OCI-LY3 (cell line): ENCODE measurements around the gene RNGTT.

Experiments
- H2AFZ ChIP-seq: fragments of 200-600, 300-600 bp; shearing (Covaris generic); 2 replicates; pipeline ENCODE4 v1.6.0; 2014; ENCODE audit warnings: antibody characterized with exemption, low read depth, low read length
- H3K27ac ChIP-seq: fragments of 200-600, 300-600 bp; sonication (generic); 2 replicates; pipeline ENCODE4 v1.5.1; 2014; ENCODE audit warnings: mild to moderate bottlenecking, low read length, moderate library complexity, mixed read lengths
- H3K27me3 ChIP-seq: fragments of 200-600, 300-600 bp; sonication (generic); 2 replicates; pipeline ENCODE4 v1.6.1; 2014; ENCODE audit warnings: low read depth, low read length, mixed read lengths
- H3K36me3 ChIP-seq: fragments of 200-600, 300-600 bp; sonication (generic); replicated peaks from 2 replicates; pipeline ENCODE3; 2014; ENCODE audit warnings: low read depth, low read length, mixed read lengths
- H3K4me1 ChIP-seq: fragments of 300-600, 200-600 bp; sonication (generic); 2 replicates; pipeline ENCODE4 v1.6.1; 2014; ENCODE audit warnings: low read length, mixed read lengths
- H3K4me2 ChIP-seq: fragments of 200-600, 300-600 bp; sonication (generic); 2 replicates; pipeline ENCODE4 v1.6.1; 2014; ENCODE audit warnings: low read length, mixed read lengths
- H3K4me3 ChIP-seq: fragments of 300-600, 200-600 bp; sonication (generic); 2 replicates; pipeline ENCODE4 v1.5.1; 2014; ENCODE audit warnings: antibody characterized with exemption, mild to moderate bottlenecking, low read length, moderate library complexity
- H3K79me2 ChIP-seq: fragments of 300-600, 200-600 bp; shearing (Covaris generic); 2 replicates; pipeline ENCODE4 v1.6.1; 2014; ENCODE audit warnings: mild to moderate bottlenecking, low read length, mixed read lengths
- H3K9ac ChIP-seq: fragments of 300-600, 200-600 bp; shearing (Covaris generic); 2 replicates; pipeline ENCODE4 v1.6.0; 2014; ENCODE audit warnings: mild to moderate bottlenecking, low read length, moderate library complexity
- H3K9me3 ChIP-seq: fragments of 200-600, 300-600 bp; shearing (Covaris generic); 2 replicates; pipeline ENCODE4 v1.6.1; 2014; ENCODE audit warnings: low read length, mixed read lengths; ENCODE audit not compliant: insufficient read depth
- H4K20me1 ChIP-seq: fragments of 200-600, 300-600 bp; sonication (generic); 2 replicates; pipeline ENCODE4 v1.6.1; 2016; ENCODE audit warnings: low read length, mixed read lengths; ENCODE audit not compliant: insufficient read depth
- EZH2phosphoT487 ChIP-seq: fragments of 200-600 bp; shearing (Covaris generic); IDR thresholded peaks from 2 replicates; pipeline ENCODE4 v1.6.1; 2018; ENCODE audit warnings: antibody characterized with exemption, mixed run types, low read depth
- TF ChIP-seq, protein P1 (sequence below): fragments of 200-600, 300-600 bp; sonication (generic); IDR thresholded peaks from 2 replicates; pipeline ENCODE4 v1.5.1; 2014; ENCODE audit warnings: antibody characterized with exemption, low read length, low read depth

Gene RNGTT

DNA sequence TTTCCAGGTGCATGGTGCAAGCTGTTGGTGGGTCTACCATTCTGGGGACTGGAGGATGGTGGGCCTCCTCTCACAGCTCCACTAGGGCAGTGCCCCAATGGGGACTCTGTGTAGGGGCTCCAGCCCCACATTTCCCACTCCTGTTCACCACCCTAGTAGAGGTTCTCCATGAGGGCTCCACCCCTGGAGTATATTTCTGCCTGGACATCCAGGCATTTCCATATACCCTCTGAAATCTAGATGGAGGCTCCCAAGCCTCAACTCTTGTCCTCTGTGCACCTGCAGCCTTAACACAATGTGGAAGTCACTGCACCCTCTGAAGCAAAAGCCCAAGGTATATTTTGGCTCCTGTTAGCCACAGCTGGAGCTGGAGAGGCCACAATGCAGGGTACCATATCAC is 393.5 kb downstream of the RNGTT start:
- H4K20me1 ChIP-seq, result no peaks in the 10 kb centered on the region
- H3K79me2 ChIP-seq, result no peaks in the 10 kb centered on the region
- H3K4me2 ChIP-seq, result no peak overlapping the region
- no peak overlapping the region for H2AFZ ChIP-seq
- H3K27me3 ChIP-seq, result no peaks in the 10 kb centered on the region
- TF ChIP-seq EZH2phosphoT487, result no peak
- TF ChIP-seq, protein P1, sequence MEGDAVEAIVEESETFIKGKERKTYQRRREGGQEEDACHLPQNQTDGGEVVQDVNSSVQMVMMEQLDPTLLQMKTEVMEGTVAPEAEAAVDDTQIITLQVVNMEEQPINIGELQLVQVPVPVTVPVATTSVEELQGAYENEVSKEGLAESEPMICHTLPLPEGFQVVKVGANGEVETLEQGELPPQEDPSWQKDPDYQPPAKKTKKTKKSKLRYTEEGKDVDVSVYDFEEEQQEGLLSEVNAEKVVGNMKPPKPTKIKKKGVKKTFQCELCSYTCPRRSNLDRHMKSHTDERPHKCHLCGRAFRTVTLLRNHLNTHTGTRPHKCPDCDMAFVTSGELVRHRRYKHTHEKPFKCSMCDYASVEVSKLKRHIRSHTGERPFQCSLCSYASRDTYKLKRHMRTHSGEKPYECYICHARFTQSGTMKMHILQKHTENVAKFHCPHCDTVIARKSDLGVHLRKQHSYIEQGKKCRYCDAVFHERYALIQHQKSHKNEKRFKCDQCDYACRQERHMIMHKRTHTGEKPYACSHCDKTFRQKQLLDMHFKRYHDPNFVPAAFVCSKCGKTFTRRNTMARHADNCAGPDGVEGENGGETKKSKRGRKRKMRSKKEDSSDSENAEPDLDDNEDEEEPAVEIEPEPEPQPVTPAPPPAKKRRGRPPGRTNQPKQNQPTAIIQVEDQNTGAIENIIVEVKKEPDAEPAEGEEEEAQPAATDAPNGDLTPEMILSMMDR, result no peak
- no peak overlapping the region for H3K9ac ChIP-seq
- H3K9me3 ChIP-seq, result no peaks in the 10 kb centered on the region
- no peaks in the 10 kb centered on the region for H3K36me3 ChIP-seq
- H3K27ac ChIP-seq, result no peak overlapping the region
- H3K4me1 ChIP-seq, result no peaks in the 10 kb centered on the region
- no peak overlapping the region for H3K4me3 ChIP-seq

DNA sequence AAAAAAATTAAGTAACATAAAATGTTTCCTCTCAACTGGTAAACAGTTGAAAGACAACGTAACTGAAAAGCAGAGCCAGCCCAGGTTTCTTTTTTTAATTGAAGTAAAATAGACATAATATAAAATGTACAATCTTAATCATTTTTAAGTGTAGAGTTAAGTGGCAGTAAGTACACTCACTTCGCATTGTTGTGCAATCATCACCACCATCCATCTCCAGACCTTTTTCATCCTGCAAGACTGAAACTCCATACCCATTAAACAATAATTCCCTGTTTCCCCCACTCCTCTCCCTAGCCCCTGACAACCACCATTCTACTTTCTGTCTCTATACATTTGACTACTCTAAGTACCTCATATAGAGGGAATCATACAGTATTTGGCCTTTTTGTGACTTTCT is 395.7 kb downstream of the RNGTT start:
- Histone ChIP-seq H3K4me2 (no peak overlapping the region), H2AFZ (no peak overlapping the region)
- TF ChIP-seq, protein P1, result no peak
- no peak for TF ChIP-seq EZH2phosphoT487

DNA sequence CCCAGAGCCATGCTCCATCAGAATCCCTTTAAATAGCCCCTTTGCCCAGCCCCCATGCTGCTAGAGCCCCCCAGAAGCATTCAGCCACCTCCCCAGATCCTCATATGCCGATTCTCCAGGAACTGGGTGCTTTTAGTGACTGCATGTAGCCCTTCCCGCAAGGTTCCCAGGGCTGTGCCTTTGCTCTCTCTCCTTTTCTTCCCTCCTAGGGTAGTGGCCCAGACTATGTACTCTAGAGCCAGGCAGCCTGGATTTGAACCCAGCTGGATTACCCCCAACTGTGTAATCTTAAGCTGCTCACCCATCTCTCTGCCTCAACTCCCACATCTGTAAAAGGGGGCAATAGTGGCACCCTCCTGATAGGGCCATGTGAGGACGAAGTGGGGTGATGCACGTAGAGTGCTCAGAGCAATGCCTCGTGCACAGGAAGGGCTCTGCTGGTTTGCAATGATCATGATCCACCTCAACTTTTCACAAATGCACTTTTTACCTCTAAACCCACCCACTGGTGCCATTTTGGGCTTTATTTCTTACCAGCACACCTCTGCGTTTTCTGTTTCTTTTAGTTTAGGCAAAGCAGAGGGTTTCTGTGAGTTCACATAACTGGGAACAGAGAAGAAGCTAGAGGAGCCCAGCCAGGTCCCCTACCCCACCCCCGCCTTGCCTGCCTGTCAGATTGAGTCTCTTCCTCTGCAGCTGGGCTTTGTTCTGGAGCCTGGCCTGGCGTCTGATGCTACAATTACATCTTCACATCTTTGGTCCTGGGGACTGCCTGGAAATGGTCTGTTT is 396.5 kb downstream of the RNGTT start:
- H3K4me3 ChIP-seq, result no peak overlapping the region
- no peaks in the 10 kb centered on the region for H3K27me3 ChIP-seq
- no peak overlapping the region for H3K9ac ChIP-seq
- H2AFZ ChIP-seq, result no peak overlapping the region
- H3K27ac ChIP-seq, result no peak overlapping the region
- no peaks in the 10 kb centered on the region for H3K4me1 ChIP-seq
- no peaks in the 10 kb centered on the region for H3K79me2 ChIP-seq
- no peaks in the 10 kb centered on the region for H3K9me3 ChIP-seq
- no peak overlapping the region for H3K4me2 ChIP-seq
- no peaks in the 10 kb centered on the region for H3K36me3 ChIP-seq
- H4K20me1 ChIP-seq, result no peaks in the 10 kb centered on the region
- TF ChIP-seq EZH2phosphoT487, result no peak
- TF ChIP-seq, protein P1, result no peak

More for the DNA sequence above, 395.7 kb downstream of the RNGTT start:
- Histone ChIP-seq H3K27me3 (no peaks in the 10 kb centered on the region), H3K79me2 (no peaks in the 10 kb centered on the region), H3K4me1 (no peaks in the 10 kb centered on the region), H3K9me3 (no peaks in the 10 kb centered on the region), H4K20me1 (no peaks in the 10 kb centered on the region), H3K4me3 (no peak overlapping the region), H3K36me3 (no peaks in the 10 kb centered on the region), H3K9ac (no peak overlapping the region), H3K27ac (no peak overlapping the region)

DNA sequence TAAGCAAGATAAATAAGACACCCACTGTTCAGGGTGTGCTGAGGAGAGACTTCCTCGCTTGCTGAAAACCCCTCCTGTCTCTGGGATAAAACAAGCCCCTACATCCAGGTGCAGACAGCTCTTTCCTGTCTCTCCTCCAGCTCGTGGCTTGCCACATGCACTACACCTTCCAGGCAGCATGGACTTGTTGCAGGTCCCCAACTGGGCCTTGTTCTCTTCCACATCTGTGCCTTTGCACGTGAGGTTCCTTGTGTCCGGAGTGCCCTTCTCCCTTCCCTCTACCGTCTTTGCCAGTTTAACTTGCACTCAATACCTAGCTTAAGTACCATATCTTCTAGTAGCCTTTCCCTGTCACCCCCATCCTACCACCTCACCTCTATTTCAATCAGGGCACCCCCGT is 397.6 kb downstream of the RNGTT start:
- H3K4me2 ChIP-seq, result no peak overlapping the region
- H3K36me3 ChIP-seq, result no peaks in the 10 kb centered on the region
- TF ChIP-seq, protein P1, result no peak
- no peak for TF ChIP-seq EZH2phosphoT487
- no peaks in the 10 kb centered on the region for H4K20me1 ChIP-seq
- H3K4me3 ChIP-seq, result no peak overlapping the region
- no peaks in the 10 kb centered on the region for H3K9me3 ChIP-seq
- no peak overlapping the region for H2AFZ ChIP-seq
- no peaks in the 10 kb centered on the region for H3K79me2 ChIP-seq
- no peak overlapping the region for H3K27ac ChIP-seq
- H3K27me3 ChIP-seq, result no peaks in the 10 kb centered on the region
- H3K9ac ChIP-seq, result no peak overlapping the region
- H3K4me1 ChIP-seq, result no peaks in the 10 kb centered on the region
